SK-N-MC (cell line): Measurements from ENCODE around the gene TNKS2.

Experiments used
- DNase-seq: peaks from one replicate; pipeline ENCODE4 v3.0.0-alpha.2; 2011; ENCODE audit warnings: low read depth, low spot score
- H3K27ac ChIP-seq: fragments of 200-600 bp; sonication (generic); 2 replicates; pipeline ENCODE4 v1.5.1; 2016; ENCODE audit warnings: mixed run types
- H3K36me3 ChIP-seq: fragments of 200-600 bp; sonication (generic); 2 replicates; pipeline ENCODE4 v1.6.1; 2017; ENCODE audit warnings: antibody characterized with exemption, low read length, mixed read lengths; ENCODE audit not compliant: insufficient read depth
- H3K4me3 ChIP-seq: fragments of 200-600 bp; sonication (generic); 2 replicates; pipeline ENCODE4 v1.5.1; 2016
- H3K9ac ChIP-seq: fragments of 200-600 bp; sonication (generic); 2 replicates; pipeline ENCODE4 v1.8.0; 2017; ENCODE audit warnings: mixed run types, mixed read lengths; ENCODE audit not compliant: insufficient read length
- H3K9me3 ChIP-seq: fragments of 200-600 bp; sonication (generic); 2 replicates; pipeline ENCODE4 v1.6.1; 2017; ENCODE audit warnings: low read depth, mild to moderate bottlenecking, antibody characterized with exemption, low read length, moderate library complexity, mixed read lengths
- EZH2 ChIP-seq: fragments of 200-600 bp; sonication (generic); IDR thresholded peaks from one replicate; pipeline ENCODE4 v1.6.1; 2017; ENCODE audit warnings: antibody characterized with exemption
- FOXP2 ChIP-seq: optimal IDR thresholded peaks from 2 replicates; pipeline ENCODE3; 2011; ENCODE audit warnings: mild to moderate bottlenecking, moderate library complexity; ENCODE audit not compliant: insufficient read depth; ENCODE audit errors: extremely low read length, control extremely low read depth
- POLR2AphosphoS5 ChIP-seq: IDR thresholded peaks from 2 replicates; pipeline ENCODE4 v1.6.1; 2012; ENCODE audit warnings: mild to moderate bottlenecking, low read depth, low read length, borderline replicate concordance

TNKS2 gene

GRCh38 chr10:91829268-91829667 lies 31.0 kb downstream of the TNKS2 start:
- DNase-seq: no peak
- TF ChIP-seq EZH2: no peak
- no peak for TF ChIP-seq POLR2AphosphoS5
- TF ChIP-seq FOXP2: no peak
- H3K27ac ChIP-seq: no peak overlapping the region
- H3K4me3 ChIP-seq: no peak overlapping the region
- H3K9ac ChIP-seq: no peak overlapping the region
- peaks cover 35% of the 10 kb centered on the region for H3K36me3 ChIP-seq
- H3K9me3 ChIP-seq: no peaks in the 10 kb centered on the region

DNA sequence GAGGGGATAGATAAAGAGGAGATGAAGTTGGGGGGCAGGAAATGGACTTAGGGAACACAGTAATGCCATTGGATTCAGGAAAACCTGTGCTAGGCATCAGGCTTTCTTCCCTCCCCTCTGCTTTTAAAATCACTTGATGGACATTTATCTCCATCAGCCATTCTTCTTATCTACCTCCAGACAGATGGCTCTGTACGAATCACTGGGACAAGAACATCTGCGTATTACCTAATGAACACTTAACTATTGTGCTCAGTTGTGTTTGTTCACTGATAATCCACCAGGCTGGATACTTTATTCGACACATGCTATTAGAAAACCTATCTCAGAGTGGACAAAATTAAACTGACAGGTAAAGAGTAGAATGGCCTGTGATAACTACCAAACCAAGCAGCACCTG lies 40.0 kb downstream of the TNKS2 start:
- no peak for DNase-seq
- Histone ChIP-seq H3K9me3 (no peaks in the 10 kb centered on the region), H3K27ac (no peak overlapping the region), H3K36me3 (peaks cover 40% of the 10 kb centered on the region; the same call in 1 of the 2 replicates), H3K9ac (no peak overlapping the region), H3K4me3 (no peak overlapping the region)
- no peak for TF ChIP-seq POLR2AphosphoS5
- no peak for TF ChIP-seq FOXP2
- TF ChIP-seq EZH2: no peak

DNA sequence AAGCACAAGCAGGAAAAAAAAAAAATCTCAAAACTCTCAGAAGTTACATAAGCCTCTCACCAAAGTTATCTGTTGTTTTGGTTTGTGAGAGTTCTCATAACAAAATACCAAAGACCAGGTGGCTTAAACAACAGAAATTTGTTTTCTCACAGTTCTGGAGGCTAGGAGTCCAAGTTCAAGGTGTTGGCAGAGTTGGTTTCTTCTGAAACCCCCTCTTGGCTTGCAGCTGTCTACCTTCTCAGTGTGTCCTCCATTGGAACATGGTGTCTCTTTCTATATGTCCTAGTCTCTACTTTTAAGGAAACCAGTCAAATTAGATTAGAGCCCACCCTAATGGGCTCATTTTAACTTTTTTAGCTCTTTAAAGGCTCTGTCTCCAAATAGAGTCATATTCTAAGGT lies 44.9 kb downstream of the TNKS2 start:
- H3K9ac ChIP-seq: no peak overlapping the region
- no peaks in the 10 kb centered on the region for H3K9me3 ChIP-seq
- peaks cover 17% of the 10 kb centered on the region; the same call in 1 of the 2 replicates for H3K36me3 ChIP-seq
- no peak for DNase-seq
- TF ChIP-seq FOXP2: no peak
- TF ChIP-seq EZH2: no peak
- TF ChIP-seq POLR2AphosphoS5: no peak
- H3K27ac ChIP-seq: no peak overlapping the region
- H3K4me3 ChIP-seq: no peak overlapping the region

DNA sequence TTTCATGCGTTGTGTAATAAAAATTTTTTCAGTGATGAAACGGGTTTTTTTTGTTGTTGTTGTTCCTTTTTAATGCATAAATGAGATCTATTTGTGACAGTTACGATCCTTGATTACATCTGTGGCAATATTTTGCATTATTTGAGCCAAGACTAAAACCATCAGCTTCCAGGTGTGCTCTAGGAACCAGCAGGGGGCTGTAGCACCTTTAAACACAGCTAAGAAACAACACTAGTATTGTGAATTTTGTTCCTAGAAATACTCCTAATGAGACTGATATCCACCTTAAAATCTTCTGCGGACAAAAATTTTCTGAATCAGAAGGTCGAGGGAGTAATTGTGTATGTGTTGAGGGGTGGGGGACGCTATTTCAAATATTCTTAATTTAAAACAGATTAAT lies 58.4 kb downstream of the TNKS2 start:
- H3K36me3 ChIP-seq: peaks cover 33% of the 10 kb centered on the region

DNA sequence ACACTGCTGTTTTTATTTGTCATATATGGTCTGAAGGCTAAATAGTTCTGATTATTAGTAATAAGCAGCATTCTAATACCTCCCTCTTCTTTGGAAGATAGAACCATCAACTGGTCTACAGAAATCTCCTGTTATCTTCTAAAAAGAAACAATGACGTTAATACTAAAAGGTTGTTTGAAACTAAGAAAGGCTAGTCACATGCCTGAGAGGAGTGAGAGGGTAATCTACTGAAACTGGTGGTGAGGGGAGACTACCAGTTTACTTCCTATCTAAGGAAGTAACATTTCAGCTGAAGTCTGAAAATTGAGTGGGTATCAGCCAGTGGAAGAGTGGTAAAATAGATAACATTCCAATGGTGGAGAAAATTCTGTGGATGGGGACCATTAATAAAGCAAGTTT lies 62.7 kb downstream of the TNKS2 start:
- TF ChIP-seq EZH2: no peak
- TF ChIP-seq POLR2AphosphoS5: no peak
- no peak for TF ChIP-seq FOXP2
- no peaks in the 10 kb centered on the region for H3K9me3 ChIP-seq
- no peak overlapping the region for H3K27ac ChIP-seq
- no peak overlapping the region for H3K4me3 ChIP-seq
- peaks cover 35% of the 10 kb centered on the region for H3K36me3 ChIP-seq
- DNase-seq: no peak
- H3K9ac ChIP-seq: no peak overlapping the region

More for the DNA sequence above, 58.4 kb downstream of the TNKS2 start:
- Histone ChIP-seq H3K9ac (no peak overlapping the region), H3K4me3 (no peak overlapping the region), H3K27ac (no peak overlapping the region), H3K9me3 (no peaks in the 10 kb centered on the region)
- no peak for DNase-seq
- TF ChIP-seq POLR2AphosphoS5 (no peak), FOXP2 (no peak), EZH2 (no peak)

DNA sequence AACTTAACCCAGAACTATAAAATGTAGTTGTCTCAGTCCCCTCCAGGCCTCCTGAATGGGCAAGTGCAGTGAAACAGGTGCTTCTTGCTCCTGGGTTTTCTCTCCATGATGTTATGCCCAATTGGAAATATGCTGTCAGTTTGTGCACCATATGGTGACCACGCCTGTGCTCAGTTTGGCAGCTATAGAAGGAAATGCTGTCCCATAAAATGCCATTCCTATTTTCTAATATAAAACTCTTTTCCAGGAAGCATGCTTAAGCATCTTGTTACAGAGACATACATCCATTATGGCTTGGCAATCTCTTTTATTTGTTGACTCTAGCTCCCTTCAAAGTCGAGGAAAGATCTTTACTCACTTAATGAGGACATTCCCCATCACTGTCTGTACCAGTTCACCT lies 65.9 kb downstream of the TNKS2 start:
- TF ChIP-seq EZH2 (no peak), FOXP2 (no peak), POLR2AphosphoS5 (no peak)
- Histone ChIP-seq H3K27ac (no peak overlapping the region), H3K36me3 (peaks cover 28% of the 10 kb centered on the region), H3K9me3 (no peaks in the 10 kb centered on the region), H3K9ac (no peak overlapping the region), H3K4me3 (no peak overlapping the region)
- DNase-seq: no peak

- TF ChIP-seq FOXP2: no peak
- TF ChIP-seq POLR2AphosphoS5: no peak
- no peak for TF ChIP-seq EZH2
- H3K9me3 ChIP-seq: no peaks in the 10 kb centered on the region
- no peak overlapping the region for H3K9ac ChIP-seq
- H3K4me3 ChIP-seq: no peak overlapping the region
- no peak overlapping the region for H3K27ac ChIP-seq
- DNase-seq: no peak
- peaks cover 23% of the 10 kb centered on the region for H3K36me3 ChIP-seq
These were observed 66.5 kb downstream of the TNKS2 start for GRCh38 chr10:91864744-91865143.

GRCh38 chr10:91865562-91866081 lies 67.4 kb downstream of the TNKS2 start:
- H3K4me3 ChIP-seq: no peak overlapping the region
- no peak overlapping the region for H3K27ac ChIP-seq
- peaks cover 16% of the 10 kb centered on the region; the same call in 1 of the 2 replicates for H3K36me3 ChIP-seq
- TF ChIP-seq FOXP2: no peak
- no peak for TF ChIP-seq EZH2
- no peak for TF ChIP-seq POLR2AphosphoS5
- H3K9me3 ChIP-seq: no peaks in the 10 kb centered on the region
- no peak for DNase-seq
- no peak overlapping the region for H3K9ac ChIP-seq

- no peaks in the 10 kb centered on the region for H3K36me3 ChIP-seq
- H3K9me3 ChIP-seq: no peaks in the 10 kb centered on the region
- TF ChIP-seq EZH2 (no peak), POLR2AphosphoS5 (no peak), FOXP2 (no peak)
- no peak overlapping the region for H3K27ac ChIP-seq
- DNase-seq: no peak
- no peak overlapping the region for H3K9ac ChIP-seq
- no peak overlapping the region for H3K4me3 ChIP-seq
These were observed 76.9 kb downstream of the TNKS2 start for GRCh38 chr10:91875156-91875555.
